HCT116 (cell line): ENCODE results near the gene TLCD2. TPM values are rescaled to one million over a fixed set of nuclear protein-coding genes. Genes with fewer than 3 reads are reported as not detected.

Experiments
- ATAC-seq: fragments of 200-7000 bp; cut with Tn5 transposase; 2 replicates; pipeline ENCODE4 v1.9.1; 2020; ENCODE audit warnings: mild to moderate bottlenecking, moderate library complexity
- BruUV-seq: library from RNA; stranded (reverse); fragments of 400-500 nt; replicated peaks from 2 replicates; lab custom pipeline; 2021; lab: Mats Ljungman, UMichigan
- CTCF ChIA-PET: fragments of 300-600 bp; sonication (Branson Sonifier 250); formaldehyde crosslinking; loops from one replicate; lab custom pipeline; 2021; ENCODE audit warnings: antibody characterized with exemption; lab: Charles Lee
- POLR2A ChIA-PET: fragments of 300-600, 350-600 bp; sonication (Branson Sonifier 250); formaldehyde crosslinking; loops from one replicate; lab custom pipeline; 2021; ENCODE audit warnings: antibody characterized with exemption; lab: Charles Lee
- RAD21 ChIA-PET, 2 experiments: fragments of 300-600 bp; sonication (Branson Sonifier 250); formaldehyde crosslinking; loops; one replicate each; lab custom pipeline; 2023; ENCODE audit warnings: low total read pairs in 2 of 2; ENCODE audit not compliant: uncharacterized antibody in 2 of 2, unreplicated experiment in 2 of 2, low non-redundant PET in 1 of 2; lab: Charles Lee
- DNase-seq: peaks from one replicate; pipeline ENCODE4 v3.0.0-alpha.2; 2010; ENCODE audit warnings: low read depth, low spot score
- H2AFZ ChIP-seq: fragments of 200-600 bp; shearing (Covaris generic), sonication (generic); 2 replicates; pipeline ENCODE4 v1.6.1; 2017; ENCODE audit warnings: low read depth, mixed run types, mixed read lengths, antibody characterized with exemption, low read length; ENCODE audit not compliant: poor library complexity, severe bottlenecking
- H3K27ac ChIP-seq: 2 replicates; pipeline ENCODE4 v1.5.1; 2012; ENCODE audit warnings: low read depth, low read length
- H3K27me3 ChIP-seq: fragments of 200-600 bp; sonication (generic); 2 replicates; pipeline ENCODE4 v1.6.1; 2016; ENCODE audit warnings: mixed run types, low read length, mixed read lengths; ENCODE audit not compliant: insufficient read depth
- H3K36me3 ChIP-seq, 2 experiments: fragments of 200-500 bp in 1 of 2; fragments of 200-600 bp in 1 of 2; sonication (Bioruptor generic) in 1 of 2; sonication (generic) in 1 of 2; 2 replicates each; pipeline versions ENCODE4 v1.5.1 to v1.6.1; 2014 to 2016; ENCODE audit warnings: low read length in 2 of 2, inconsistent platforms in 1 of 2, mixed read lengths in 1 of 2, mixed run types in 1 of 2; ENCODE audit not compliant: insufficient read depth in 2 of 2, control insufficient read depth in 1 of 2
- H3K4me1 ChIP-seq, 2 experiments: fragments of 200-600 bp in 1 of 2; sonication (generic) in 1 of 2; 2 replicates each; pipeline versions ENCODE4 v1.5.1 to v1.6.1; 2012 to 2017; ENCODE audit warnings: low read length in 2 of 2, inconsistent platforms in 1 of 2, mild to moderate bottlenecking in 1 of 2, mixed read lengths in 1 of 2, mixed run types in 1 of 2, moderate library complexity in 1 of 2; ENCODE audit not compliant: insufficient read depth in 2 of 2, control insufficient read depth in 1 of 2
- H3K4me2 ChIP-seq: fragments of 200-600 bp; sonication (generic); 2 replicates; pipeline ENCODE4 v1.6.1; 2017; ENCODE audit warnings: mixed run types, low read length, mixed read lengths
- H3K4me3 ChIP-seq, 2 experiments: fragments of 200-600 bp in 1 of 2; sonication (generic) in 1 of 2; replicated peaks in 1 of 2; 2 replicates each; pipeline ENCODE4 v1.5.1; 2011 to 2016; ENCODE audit warnings: low read length in 2 of 2, control low read depth in 1 of 2, low read depth in 1 of 2, mild to moderate bottlenecking in 1 of 2, mixed read lengths in 1 of 2, mixed run types in 1 of 2
- H3K79me2 ChIP-seq: fragments of 200-600 bp; sonication (generic); 2 replicates; pipeline ENCODE4 v1.6.1; 2017; ENCODE audit warnings: mild to moderate bottlenecking, mixed run types, low read length, moderate library complexity, mixed read lengths; ENCODE audit not compliant: insufficient read depth
- H3K9ac ChIP-seq: fragments of 200-600 bp; sonication (generic); 2 replicates; pipeline ENCODE4 v1.6.1; 2016; ENCODE audit warnings: low read length, mixed read lengths
- H3K9me2 ChIP-seq: fragments of 200-600 bp; sonication (generic), shearing (Covaris generic); 2 replicates; pipeline ENCODE4 v1.6.1; 2017; ENCODE audit warnings: mixed run types, mild to moderate bottlenecking, moderate library complexity; ENCODE audit not compliant: insufficient read depth
- H3K9me3 ChIP-seq, 2 experiments: fragments of 200-500 bp in 1 of 2; fragments of 200-600 bp in 1 of 2; sonication (Bioruptor generic) in 1 of 2; sonication (generic) in 1 of 2; 2 replicates each; pipeline ENCODE4 v1.6.1; 2014 to 2017; ENCODE audit warnings: low read length in 2 of 2, mixed read lengths in 2 of 2, inconsistent platforms in 1 of 2, low read depth in 1 of 2, mild to moderate bottlenecking in 1 of 2, mixed run types in 1 of 2, moderate library complexity in 1 of 2; ENCODE audit not compliant: control insufficient read depth in 1 of 2, insufficient read depth in 1 of 2
- H4K20me1 ChIP-seq: fragments of 200-600 bp; sonication (generic), shearing (Covaris generic); 2 replicates; pipeline ENCODE4 v1.6.1; 2017; ENCODE audit warnings: mixed run types, mild to moderate bottlenecking, moderate library complexity; ENCODE audit not compliant: insufficient read depth
- CBX3 ChIP-seq: IDR thresholded peaks from 2 replicates; pipeline ENCODE4 v1.6.1; 2012; ENCODE audit warnings: low read depth
- EGR1 ChIP-seq: IDR thresholded peaks from 2 replicates; pipeline ENCODE4 v1.6.1; 2012; ENCODE audit warnings: low read depth
- RAD21 ChIP-seq: IDR thresholded peaks from 2 replicates; pipeline ENCODE4 v1.6.1; 2012; ENCODE audit warnings: low read depth, mild to moderate bottlenecking
- SIN3A ChIP-seq: IDR thresholded peaks from 2 replicates; pipeline ENCODE4 v1.6.1; 2012; ENCODE audit warnings: low read depth
- YY1 ChIP-seq: IDR thresholded peaks from 2 replicates; pipeline ENCODE4 v1.6.1; 2011; ENCODE audit warnings: low read length, low read depth, moderate library complexity, mild to moderate bottlenecking; ENCODE audit not compliant: insufficient replicate concordance; ENCODE audit errors: extremely low read depth
- ZNF274 ChIP-seq: fragments of 200-500 bp; sonication (Bioruptor generic); IDR thresholded peaks from 2 replicates; pipeline ENCODE4 v1.6.1; 2014; ENCODE audit warnings: mild to moderate bottlenecking, low read depth, low read length, inconsistent platforms
- intact Hi-C: fragments of 100-400 bp; cut with micrococcal nuclease; formaldehyde crosslinking; loops from 2 replicates; pipeline ENCODE4 v1.10.0; 2022
- total RNA-seq: library from RNA; stranded (reverse); gene quantifications from one replicate; pipeline ENCODE4 v1.2.1, GENCODE V29; 2021; ENCODE audit not compliant: unreplicated experiment
- TF ChIP-seq, protein P1 (sequence below): IDR thresholded peaks from 2 replicates; pipeline ENCODE4 v1.6.1; 2011; ENCODE audit warnings: mild to moderate bottlenecking, low read length, moderate library complexity; ENCODE audit not compliant: insufficient replicate concordance; ENCODE audit errors: extremely low read depth
- TF ChIP-seq, protein P2 (sequence below), 3 experiments: fragments of 200-600 bp in 1 of 3; sonication (generic) in 1 of 3; IDR thresholded peaks in 2 of 3; conservative IDR thresholded peaks in 1 of 3; 2 replicates each; pipeline ENCODE4 v1.5.1; 2012 to 2017; ENCODE audit warnings: low read depth in 2 of 3, low read length in 2 of 3, antibody characterized with exemption in 1 of 3, borderline replicate concordance in 1 of 3, control low read depth in 1 of 3, mild to moderate bottlenecking in 1 of 3, mixed read lengths in 1 of 3, mixed run types in 1 of 3, moderate library complexity in 1 of 3; ENCODE audit not compliant: insufficient read depth in 1 of 3
- TF ChIP-seq, protein P3 (sequence below): IDR thresholded peaks from 2 replicates; pipeline ENCODE4 v1.6.1; 2012

The TLCD2 gene
- total RNA-seq, 1 experiment from 2014 or later = 1.8 TPM

DNA sequence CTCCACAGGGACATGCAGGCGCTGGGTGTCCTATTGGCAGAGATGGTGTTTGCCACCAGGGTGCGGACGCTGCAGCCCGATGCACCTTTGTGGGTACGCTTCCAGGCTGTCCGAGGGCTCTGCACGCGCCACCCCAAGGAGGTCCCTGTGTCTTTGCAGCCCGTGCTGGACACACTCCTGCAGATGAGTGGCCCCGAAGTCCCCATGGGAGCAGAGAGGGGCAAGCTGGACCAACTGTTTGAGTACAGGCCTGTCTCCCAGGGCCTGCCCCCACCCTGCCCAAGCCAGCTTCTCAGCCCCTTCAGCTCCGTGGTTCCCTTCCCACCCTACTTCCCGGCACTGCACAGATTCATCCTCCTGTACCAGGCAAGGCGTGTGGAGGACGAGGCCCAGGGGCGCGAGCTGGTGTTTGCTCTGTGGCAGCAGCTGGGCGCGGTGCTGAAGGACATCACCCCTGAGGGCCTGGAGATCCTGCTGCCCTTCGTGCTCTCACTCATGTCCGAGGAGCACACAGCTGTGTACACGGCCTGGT is 17.1 kb upstream of the TLCD2 start (continued):
- TF ChIP-seq, protein P1, sequence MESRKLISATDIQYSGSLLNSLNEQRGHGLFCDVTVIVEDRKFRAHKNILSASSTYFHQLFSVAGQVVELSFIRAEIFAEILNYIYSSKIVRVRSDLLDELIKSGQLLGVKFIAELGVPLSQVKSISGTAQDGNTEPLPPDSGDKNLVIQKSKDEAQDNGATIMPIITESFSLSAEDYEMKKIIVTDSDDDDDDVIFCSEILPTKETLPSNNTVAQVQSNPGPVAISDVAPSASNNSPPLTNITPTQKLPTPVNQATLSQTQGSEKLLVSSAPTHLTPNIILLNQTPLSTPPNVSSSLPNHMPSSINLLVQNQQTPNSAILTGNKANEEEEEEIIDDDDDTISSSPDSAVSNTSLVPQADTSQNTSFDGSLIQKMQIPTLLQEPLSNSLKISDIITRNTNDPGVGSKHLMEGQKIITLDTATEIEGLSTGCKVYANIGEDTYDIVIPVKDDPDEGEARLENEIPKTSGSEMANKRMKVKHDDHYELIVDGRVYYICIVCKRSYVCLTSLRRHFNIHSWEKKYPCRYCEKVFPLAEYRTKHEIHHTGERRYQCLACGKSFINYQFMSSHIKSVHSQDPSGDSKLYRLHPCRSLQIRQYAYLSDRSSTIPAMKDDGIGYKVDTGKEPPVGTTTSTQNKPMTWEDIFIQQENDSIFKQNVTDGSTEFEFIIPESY = no peak
- TF ChIP-seq, protein P2, sequence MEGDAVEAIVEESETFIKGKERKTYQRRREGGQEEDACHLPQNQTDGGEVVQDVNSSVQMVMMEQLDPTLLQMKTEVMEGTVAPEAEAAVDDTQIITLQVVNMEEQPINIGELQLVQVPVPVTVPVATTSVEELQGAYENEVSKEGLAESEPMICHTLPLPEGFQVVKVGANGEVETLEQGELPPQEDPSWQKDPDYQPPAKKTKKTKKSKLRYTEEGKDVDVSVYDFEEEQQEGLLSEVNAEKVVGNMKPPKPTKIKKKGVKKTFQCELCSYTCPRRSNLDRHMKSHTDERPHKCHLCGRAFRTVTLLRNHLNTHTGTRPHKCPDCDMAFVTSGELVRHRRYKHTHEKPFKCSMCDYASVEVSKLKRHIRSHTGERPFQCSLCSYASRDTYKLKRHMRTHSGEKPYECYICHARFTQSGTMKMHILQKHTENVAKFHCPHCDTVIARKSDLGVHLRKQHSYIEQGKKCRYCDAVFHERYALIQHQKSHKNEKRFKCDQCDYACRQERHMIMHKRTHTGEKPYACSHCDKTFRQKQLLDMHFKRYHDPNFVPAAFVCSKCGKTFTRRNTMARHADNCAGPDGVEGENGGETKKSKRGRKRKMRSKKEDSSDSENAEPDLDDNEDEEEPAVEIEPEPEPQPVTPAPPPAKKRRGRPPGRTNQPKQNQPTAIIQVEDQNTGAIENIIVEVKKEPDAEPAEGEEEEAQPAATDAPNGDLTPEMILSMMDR (IDR thresholded peaks at IDR 0.05 in 2 of 3, conservative IDR thresholded peaks at IDR 0.05 in 1 of 3; ENCODE audit: borderline replicate concordance in 1 of 3, insufficient read depth in 1 of 3, low read depth in 2 of 3, low read length in 2 of 3) = no peak
- TF ChIP-seq CBX3 = no peak

DNA sequence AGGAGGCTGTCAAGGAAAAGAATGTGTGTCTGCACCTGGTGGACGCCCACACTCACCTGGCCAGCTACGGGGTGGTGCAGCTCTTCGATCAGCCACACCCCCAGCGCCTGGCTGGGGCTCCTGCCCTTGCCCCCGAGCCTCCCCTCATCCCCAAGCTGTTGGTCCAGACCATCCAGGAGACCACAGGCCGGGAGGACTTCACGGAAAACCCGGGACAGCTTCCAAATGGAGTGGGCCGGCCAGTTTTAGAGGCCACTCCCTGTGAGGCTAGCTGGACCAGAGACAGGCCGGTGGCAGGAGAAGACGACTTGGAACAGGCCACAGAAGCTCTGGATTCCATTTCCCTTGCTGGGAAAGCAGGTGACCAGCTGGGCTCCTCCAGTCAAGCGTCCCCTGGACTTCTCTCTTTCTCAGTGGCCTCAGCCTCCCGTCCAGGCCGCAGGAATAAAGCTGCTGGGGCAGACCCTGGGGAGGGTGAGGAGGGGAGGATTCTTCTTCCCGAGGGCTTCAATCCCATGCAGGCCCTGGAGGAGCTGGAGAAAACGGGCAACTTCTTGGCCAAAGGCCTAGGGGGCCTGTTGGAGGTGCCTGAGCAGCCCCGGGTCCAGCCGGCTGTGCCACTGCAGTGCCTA is 16.6 kb upstream of the TLCD2 start:
- Histone ChIP-seq H3K4me1 (peaks cover 15 to 46% of the 10 kb centered on the region in 2 experiments; a peak in 3 of 4 replicates), H3K4me3 (no peak overlapping the region), H2AFZ (no peak overlapping the region), H3K27me3 (no peaks in the 10 kb centered on the region), H3K4me2 (no peak overlapping the region), H3K9ac (no peak overlapping the region), H3K79me2 (peaks cover 3% of the 10 kb centered on the region; the same call in 1 of the 2 replicates), H3K9me3 (no peaks in the 10 kb centered on the region), H4K20me1 (no peaks in the 10 kb centered on the region), H3K9me2 (no peaks in the 10 kb centered on the region), H3K36me3 (no peaks in the 10 kb centered on the region), H3K27ac (no peak overlapping the region)
- TF ChIP-seq ZNF274 (no peak), EGR1 (no peak), SIN3A (no peak), RAD21 (no peak), YY1 (no peak)
- TF ChIP-seq, protein P3, sequence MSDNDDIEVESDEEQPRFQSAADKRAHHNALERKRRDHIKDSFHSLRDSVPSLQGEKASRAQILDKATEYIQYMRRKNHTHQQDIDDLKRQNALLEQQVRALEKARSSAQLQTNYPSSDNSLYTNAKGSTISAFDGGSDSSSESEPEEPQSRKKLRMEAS = no peak
- RAD21 ChIA-PET = no interaction called here
- no peak for DNase-seq
- intact Hi-C loops = no loop called here
- POLR2A ChIA-PET = interaction anchor here (0.6 kb wide), 1 partner anchor 11 kb away, joined by 3 read pairs; no protein-coding TSS in a partner anchor
- no peak for ATAC-seq
- CTCF ChIA-PET = interaction anchor here (1.2 kb wide), 1 partner anchor 9 kb away, joined by 5 read pairs; no protein-coding TSS in a partner anchor
- no TSS peak for BruUV-seq
